Hepatocyte (in vitro differentiated cells): ENCODE results near the gene TCEA2.

ENCODE experiments used
- CTCF ChIP-seq: fragments of 200-600 bp; sonication (generic); IDR thresholded peaks from 2 replicates; pipeline ENCODE4 v1.5.1; 2016; ENCODE audit warnings: antibody characterized with exemption, mild to moderate bottlenecking; ENCODE audit not compliant: poor library complexity
- EZH2 ChIP-seq: fragments of 200-600 bp; sonication (generic); IDR thresholded peaks from 2 replicates; pipeline ENCODE4 v1.6.1; 2016; ENCODE audit warnings: antibody characterized with exemption, mild to moderate bottlenecking, borderline replicate concordance

- TF ChIP-seq EZH2 (no peak), CTCF (no peak)
These were observed 12.0 kb upstream of the TCEA2 start for GRCh38 chr20:64051033-64051452.
